GM08714 (cell line): Measurements from ENCODE around the gene CACNA2D3.

Experiments used
- H3K4me3 ChIP-seq: fragments of 200-500 bp; sonication (Bioruptor generic); 2 replicates; pipeline ENCODE4 v1.5.1; 2014; ENCODE audit warnings: mild to moderate bottlenecking, low read length, inconsistent platforms
- ZNF274 ChIP-seq: IDR thresholded peaks from 2 replicates; pipeline ENCODE4 v1.6.1; 2012; ENCODE audit warnings: mild to moderate bottlenecking, low read depth, low read length

Gene CACNA2D3

GRCh38 chr3:54897028-54897711 is 774.8 kb downstream of the CACNA2D3 start:
- no peak for TF ChIP-seq ZNF274
- no peak overlapping the region for H3K4me3 ChIP-seq

- no peak overlapping the region for H3K4me3 ChIP-seq
- no peak for TF ChIP-seq ZNF274
Observed at GRCh38 chr3:54899273-54899672, 776.9 kb downstream of the CACNA2D3 start.

DNA sequence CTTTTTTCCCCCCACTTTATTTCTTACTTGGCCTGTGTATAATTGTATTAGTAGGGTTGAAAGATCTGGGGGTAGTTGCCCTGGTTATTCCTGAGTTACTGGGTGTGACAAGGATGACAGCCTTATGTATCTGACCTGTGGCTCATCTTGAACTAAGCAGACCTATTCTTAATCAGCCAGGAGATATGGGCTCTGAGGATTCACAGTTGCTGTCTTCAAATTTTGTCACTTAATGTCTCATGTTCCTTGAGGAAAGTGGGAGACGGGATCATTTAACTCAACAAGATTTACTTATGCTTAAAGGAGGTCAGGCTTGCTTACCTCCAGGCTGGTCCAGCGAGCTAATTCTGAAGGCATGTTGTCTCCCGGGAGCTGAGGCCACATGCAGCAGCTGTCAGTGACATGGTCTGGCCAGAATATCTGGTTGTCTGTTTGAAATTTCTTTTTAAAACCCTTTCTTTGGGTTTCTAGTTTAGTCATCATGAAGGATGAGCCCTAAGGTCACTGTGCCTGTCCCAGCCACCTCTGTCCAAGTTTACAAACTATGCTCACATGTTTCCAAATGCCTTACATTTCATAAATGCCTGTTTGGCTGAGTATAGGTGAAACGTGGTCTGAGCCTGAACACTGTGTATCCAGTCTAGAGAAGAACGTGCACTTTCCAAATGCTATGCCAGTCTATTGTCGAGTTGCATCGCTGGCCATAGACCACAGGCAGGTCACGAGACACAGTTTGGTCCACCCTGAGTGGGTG is 778.7 kb downstream of the CACNA2D3 start:
- no peak overlapping the region for H3K4me3 ChIP-seq
- TF ChIP-seq ZNF274: no peak

DNA sequence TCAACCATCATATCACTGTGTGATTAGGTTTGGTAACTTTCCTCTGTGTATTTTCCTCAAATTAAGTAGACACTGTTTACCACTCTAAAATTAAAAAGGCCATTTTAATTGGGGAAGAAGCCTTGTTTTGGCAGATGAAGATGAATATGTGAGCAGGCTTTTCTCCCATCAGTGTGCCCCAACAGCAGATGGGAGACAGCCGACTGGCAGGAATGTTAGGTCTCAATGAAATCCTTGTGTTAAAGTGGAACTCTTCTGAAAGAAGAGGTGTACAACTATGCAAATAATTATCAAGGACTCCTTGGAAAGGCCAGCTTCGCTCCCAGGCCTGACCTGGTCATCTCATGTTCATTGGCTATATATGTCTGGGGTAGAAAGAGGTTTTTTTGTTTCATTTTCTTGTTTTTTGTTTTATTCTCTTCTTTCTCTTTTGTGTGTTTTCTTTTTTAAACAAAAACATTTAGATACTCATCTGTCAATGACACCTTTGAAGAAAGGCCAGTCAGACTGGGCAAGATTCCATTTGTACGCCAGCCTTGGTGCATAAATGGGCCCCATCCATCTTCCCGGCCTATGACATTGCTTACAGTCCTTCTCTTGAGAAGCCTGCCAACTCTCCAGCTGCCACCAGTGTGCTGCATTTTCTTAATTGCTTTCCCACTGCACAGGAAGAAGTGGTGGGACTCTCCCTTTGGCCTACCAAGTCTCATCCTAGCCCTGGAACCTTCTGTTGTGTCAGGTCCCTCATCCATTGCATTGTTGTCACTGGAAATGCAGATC is 779.7 kb downstream of the CACNA2D3 start:
- no peak for TF ChIP-seq ZNF274
- H3K4me3 ChIP-seq: no peak overlapping the region

DNA sequence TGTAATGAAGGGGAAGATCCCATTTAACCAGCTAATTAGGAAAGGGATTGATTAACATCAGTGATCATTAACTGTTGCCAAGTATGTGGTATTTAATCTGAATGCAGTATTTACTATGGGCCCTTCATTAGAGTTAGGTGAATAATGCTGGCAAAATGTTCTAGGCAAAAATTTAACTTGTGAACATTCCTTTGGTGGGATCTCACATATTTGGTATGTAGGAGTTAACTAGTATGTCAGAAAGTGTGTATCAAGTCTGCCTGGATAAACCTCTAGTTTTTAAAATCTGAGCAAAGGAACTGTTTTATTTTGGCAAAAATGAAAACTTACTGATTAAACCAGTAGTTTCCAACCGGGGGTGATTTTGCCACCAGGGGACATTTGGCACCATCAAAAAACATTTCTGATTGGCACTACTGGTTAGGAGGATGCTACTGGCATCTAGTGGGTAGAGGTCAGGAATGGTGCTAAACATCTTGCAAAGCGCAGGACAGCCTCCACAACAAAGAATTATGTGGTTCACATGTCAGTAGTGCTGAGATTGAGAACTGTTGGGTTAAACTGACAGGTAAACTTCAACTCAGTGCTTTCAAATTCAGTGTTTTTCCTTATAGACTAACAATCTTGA is 783.0 kb downstream of the CACNA2D3 start:
- no peak overlapping the region for H3K4me3 ChIP-seq
- no peak for TF ChIP-seq ZNF274

DNA sequence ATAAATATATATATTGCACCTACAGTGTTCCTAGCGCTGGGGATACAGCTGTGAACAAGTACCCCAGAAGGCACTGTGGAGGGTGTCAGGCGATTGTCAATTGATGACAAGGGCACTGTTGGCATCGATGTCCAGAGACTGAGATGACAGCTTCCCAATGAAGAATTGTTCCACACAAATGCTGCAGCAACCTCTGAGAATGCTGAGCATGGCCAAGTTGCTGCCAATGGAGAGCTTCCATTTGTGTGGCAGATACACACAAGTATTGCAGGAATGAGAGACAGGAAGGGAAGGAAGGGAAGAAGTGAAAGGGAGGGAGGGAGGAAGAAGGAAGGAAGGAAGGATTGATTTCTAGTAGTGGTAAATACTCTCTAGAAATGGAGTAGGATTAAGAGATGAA is 783.6 kb downstream of the CACNA2D3 start:
- H3K4me3 ChIP-seq: no peak overlapping the region
- TF ChIP-seq ZNF274: no peak

DNA sequence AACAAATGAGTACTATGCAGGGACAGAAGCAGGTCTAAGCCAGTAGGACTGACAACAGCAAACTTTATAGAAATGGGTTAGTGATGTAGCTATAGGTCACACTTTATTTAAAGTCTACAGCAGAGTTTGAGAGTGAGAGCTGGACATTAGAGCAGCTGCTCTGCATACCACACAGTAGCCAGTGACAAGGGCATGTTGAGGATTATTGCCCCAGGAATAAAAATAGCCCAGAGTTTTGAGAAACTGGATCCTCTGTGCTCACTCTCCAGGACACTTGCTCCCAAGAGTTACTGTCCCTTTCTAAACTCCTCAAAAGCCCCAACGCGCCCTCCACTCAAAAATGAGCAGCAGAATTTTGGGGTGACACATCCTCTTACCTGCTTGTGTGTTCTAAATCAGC is 784.4 kb downstream of the CACNA2D3 start:
- no peak for TF ChIP-seq ZNF274
- H3K4me3 ChIP-seq: no peak overlapping the region

DNA sequence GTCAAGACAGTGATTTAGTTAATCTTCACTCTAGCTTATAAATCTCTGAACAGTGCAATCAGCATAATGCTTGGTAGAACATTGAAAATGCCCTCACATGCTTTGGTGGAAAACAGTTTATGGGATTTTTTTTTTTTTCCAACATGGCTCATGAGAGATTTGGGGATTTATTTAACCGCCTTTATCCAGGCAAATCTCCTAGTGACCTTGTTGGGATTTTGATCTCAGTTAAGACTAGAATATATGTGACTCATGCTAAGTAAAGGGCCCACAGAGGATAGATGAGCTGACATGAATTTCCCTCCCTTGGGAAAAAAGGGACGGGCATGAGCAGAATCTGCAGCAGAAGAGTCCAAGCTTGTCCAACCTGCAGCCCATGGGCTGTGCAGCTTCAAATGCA is 786.8 kb downstream of the CACNA2D3 start:
- TF ChIP-seq ZNF274: no peak
- H3K4me3 ChIP-seq: no peak overlapping the region

GRCh38 chr3:54914180-54914579 is 791.8 kb downstream of the CACNA2D3 start:
- TF ChIP-seq ZNF274: no peak
- no peak overlapping the region for H3K4me3 ChIP-seq

- H3K4me3 ChIP-seq: no peak overlapping the region
- no peak for TF ChIP-seq ZNF274
Observed at GRCh38 chr3:54915181-54915580, 792.8 kb downstream of the CACNA2D3 start.

- TF ChIP-seq ZNF274: no peak
- no peak overlapping the region for H3K4me3 ChIP-seq
Observed at GRCh38 chr3:54915976-54916375, 793.6 kb downstream of the CACNA2D3 start.

DNA sequence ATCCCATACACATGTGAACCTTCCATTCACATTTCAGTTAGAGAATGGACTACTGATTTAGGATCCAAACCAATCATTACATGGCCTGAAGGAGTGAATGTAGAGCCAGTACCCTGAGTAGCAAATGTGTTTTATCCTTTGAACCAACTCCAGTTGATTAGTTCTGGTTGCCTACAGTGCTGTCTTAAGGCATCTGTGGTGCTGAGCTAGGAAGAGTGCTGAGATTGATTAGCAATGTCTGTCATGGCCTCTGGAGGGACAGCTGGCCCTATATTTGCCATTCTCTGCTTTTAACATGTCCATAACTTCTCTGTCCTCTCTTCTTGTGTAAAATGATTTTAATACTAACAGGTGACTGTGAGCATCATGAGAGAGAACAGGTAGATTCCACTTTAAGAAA is 794.4 kb downstream of the CACNA2D3 start:
- no peak for TF ChIP-seq ZNF274
- no peak overlapping the region for H3K4me3 ChIP-seq

DNA sequence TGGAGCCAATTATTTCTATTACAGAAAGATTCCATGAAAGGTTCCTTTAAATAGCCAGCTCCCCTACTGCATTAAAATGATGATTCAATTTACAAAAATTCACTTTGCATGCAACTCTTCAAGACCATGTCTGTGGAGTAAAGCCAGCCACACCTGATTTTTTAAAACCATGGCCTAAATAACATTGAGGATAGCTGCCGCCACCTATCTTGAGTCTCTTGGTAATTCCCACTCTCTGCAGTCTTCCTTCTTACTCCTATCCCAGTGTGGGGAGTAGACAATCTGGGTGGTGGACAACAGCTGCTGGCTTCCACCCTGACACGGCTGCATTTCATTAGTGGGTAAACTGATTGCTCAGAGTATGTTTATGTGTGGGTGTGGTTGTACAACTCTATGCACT is 794.8 kb downstream of the CACNA2D3 start:
- H3K4me3 ChIP-seq: no peak overlapping the region

DNA sequence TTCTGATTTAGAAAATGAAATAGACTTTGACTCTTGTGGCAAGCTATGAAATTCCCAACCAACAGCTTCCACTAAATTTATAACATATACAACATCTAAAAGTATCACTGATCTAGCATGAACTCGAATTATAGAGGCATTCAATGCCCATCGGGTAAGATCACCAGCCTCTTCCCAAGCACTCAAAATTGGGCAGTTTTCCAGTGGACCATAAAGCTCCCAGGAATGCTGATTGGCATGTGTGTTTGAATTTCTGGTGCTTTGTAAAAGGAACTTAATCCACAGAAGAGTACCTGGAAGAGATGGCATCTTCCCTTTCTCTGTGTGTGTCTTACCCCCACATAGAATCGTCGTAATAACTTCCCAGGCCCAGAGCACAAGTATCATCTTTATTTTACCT is 795.5 kb downstream of the CACNA2D3 start:
- TF ChIP-seq ZNF274: no peak
- H3K4me3 ChIP-seq: no peak overlapping the region

More for the DNA sequence above, 794.8 kb downstream of the CACNA2D3 start:
- no peak for TF ChIP-seq ZNF274

DNA sequence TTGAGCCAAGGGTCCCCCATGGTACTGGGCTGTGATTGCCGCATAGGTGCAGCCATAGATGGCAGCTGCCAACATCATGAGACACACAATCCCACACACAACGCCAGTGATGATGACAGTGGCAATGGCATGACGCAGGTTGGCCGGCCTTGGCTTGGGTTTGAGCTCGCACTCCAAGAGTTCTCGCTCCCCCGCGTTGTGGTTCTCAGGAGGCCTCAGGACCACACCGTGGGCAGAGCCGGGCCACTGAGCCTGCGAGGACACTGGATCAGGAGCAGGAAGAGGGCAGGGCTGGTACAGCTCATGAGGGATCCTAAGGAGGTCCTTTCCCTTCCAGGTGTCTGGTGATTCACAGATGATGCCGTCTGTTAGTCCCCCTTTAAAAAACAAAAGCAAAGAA is 796.2 kb downstream of the CACNA2D3 start:
- H3K4me3 ChIP-seq: no peak overlapping the region
- TF ChIP-seq ZNF274: no peak
